A549 (cell line): Measurements from ENCODE around the gene MEF2C. TPM values are rescaled to one million over a fixed set of nuclear protein-coding genes. Genes with fewer than 3 reads are reported as not detected.

Source experiments
- ATAC-seq, 2 experiments: fragments of 200-7000 bp in 1 of 2; fragments of >200 bp in 1 of 2; cut with Nextera tagmentation in 1 of 2; cut with Tn5 transposase in 1 of 2; 3 replicates each; pipeline versions ENCODE4 v1.8.0 to v1.9.1; 2018 to 2020; ENCODE audit warnings: mild to moderate bottlenecking in 1 of 2, moderate library complexity in 1 of 2
- CTCF ChIA-PET: fragments of 300-600 bp; sonication (Branson Sonifier 250); formaldehyde crosslinking; extraction: SDS; loops from one replicate; lab custom pipeline; 2021; ENCODE audit warnings: antibody characterized with exemption, inconsistent platforms; lab: Yijun Ruan, JAX
- POLR2A ChIA-PET: fragments of 350-600 bp; formaldehyde crosslinking; extraction: SDS; loops from one replicate; lab custom pipeline; 2021; ENCODE audit warnings: antibody characterized with exemption, inconsistent platforms; lab: Yijun Ruan, JAX
- DNase-seq, 2 experiments: peaks; one replicate each; pipeline versions ENCODE4 v3.0.0 to v3.0.0-alpha.2; 2011 to 2016; ENCODE audit warnings: low read depth in 1 of 2, low spot score in 1 of 2
- FAIRE-seq: peaks from 2 replicates; lab custom pipeline; 2011; peaks lifted over from hg19 to GRCh38; lab: Jason Lieb, UNC
- H3K27ac ChIP-seq, 2 experiments: fragments of >200 bp; sonication (Bioruptor Twin); formaldehyde crosslinking; 3 replicates each; pipeline ENCODE4 v1.5.1; 2016 to 2017
- H3K4me1 ChIP-seq: fragments of >200 bp; sonication (Bioruptor Twin); formaldehyde crosslinking; 3 replicates; pipeline ENCODE4 v1.6.1; 2016
- H3K4me2 ChIP-seq: fragments of >200 bp; sonication (Bioruptor Twin); formaldehyde crosslinking; 3 replicates; pipeline ENCODE4 v1.6.1; 2016
- H3K4me3 ChIP-seq: fragments of >200 bp; sonication (Bioruptor Twin); formaldehyde crosslinking; 3 replicates; pipeline ENCODE4 v1.5.1; 2016
- H3K9me3 ChIP-seq: fragments of >200 bp; sonication (Bioruptor Twin); formaldehyde crosslinking; 3 replicates; pipeline ENCODE4 v1.6.1; 2016
- BHLHE40 ChIP-seq: IDR thresholded peaks from 2 replicates; pipeline ENCODE4 v1.6.1; 2012; ENCODE audit warnings: low read depth, low read length, inconsistent platforms
- CBX2 ChIP-seq: fragments of 200-600 bp; sonication (generic); IDR thresholded peaks from 2 replicates; pipeline ENCODE4 v1.6.1; 2016; ENCODE audit warnings: low read depth, mild to moderate bottlenecking, borderline replicate concordance
- CBX8 ChIP-seq: fragments of 200-600 bp; sonication (generic); IDR thresholded peaks from 2 replicates; pipeline ENCODE4 v1.6.1; 2016
- CHD2 ChIP-seq: fragments of 150-350 bp; IDR thresholded peaks from 2 replicates; pipeline ENCODE4 v1.6.1; 2014; ENCODE audit warnings: low read length; ENCODE audit not compliant: partially characterized antibody
- EHF ChIP-seq: fragments of 250-450 bp; sonication (Bioruptor Pico); IDR thresholded peaks from 2 replicates; pipeline ENCODE4 v1.5.0; 2020; ENCODE audit warnings: mild to moderate bottlenecking
- EHMT2 ChIP-seq: fragments of 200-600 bp; sonication (generic); IDR thresholded peaks from 2 replicates; pipeline ENCODE4 v1.6.1; 2016; ENCODE audit warnings: antibody characterized with exemption, low read depth, mild to moderate bottlenecking, moderate library complexity
- ESRRA ChIP-seq: fragments of 150-350 bp; IDR thresholded peaks from 2 replicates; pipeline ENCODE4 v1.6.1; 2014; ENCODE audit warnings: mild to moderate bottlenecking, low read length, borderline replicate concordance
- FOSL2 ChIP-seq, 2 experiments: fragments of 450-650 bp in 1 of 2; fragments of >200 bp in 1 of 2; sonication (Bioruptor Twin) in 1 of 2; formaldehyde crosslinking; IDR thresholded peaks; 2 replicates each; pipeline versions ENCODE4 v1.5.0 to v1.6.1; 2016 to 2020; ENCODE audit warnings: mild to moderate bottlenecking in 1 of 2, moderate library complexity in 1 of 2
- FOXS1 ChIP-seq: fragments of 250-450 bp; sonication (Bioruptor Pico); IDR thresholded peaks from 2 replicates; pipeline ENCODE4 v1.5.0; 2020; ENCODE audit warnings: mild to moderate bottlenecking, moderate library complexity
- GATA3 ChIP-seq: IDR thresholded peaks from 2 replicates; pipeline ENCODE4 v1.6.1; 2012; ENCODE audit warnings: borderline replicate concordance
- HOXB13 ChIP-seq: fragments of 250-450 bp; sonication (Bioruptor Pico); IDR thresholded peaks from 2 replicates; pipeline ENCODE4 v1.5.0; 2020; ENCODE audit warnings: low read depth, mild to moderate bottlenecking, moderate library complexity
- HOXB5 ChIP-seq: fragments of 250-450 bp; sonication (Bioruptor Pico); IDR thresholded peaks from 2 replicates; pipeline ENCODE4 v1.5.0; 2020; ENCODE audit warnings: mild to moderate bottlenecking, moderate library complexity
- JUNB ChIP-seq: fragments of >200 bp; sonication (Bioruptor Twin); formaldehyde crosslinking; IDR thresholded peaks from 2 replicates; pipeline ENCODE4 v1.6.1; 2016
- KDM1A ChIP-seq: fragments of 200-600 bp; sonication (generic); IDR thresholded peaks from 2 replicates; pipeline ENCODE4 v1.6.1; 2016; ENCODE audit warnings: low read depth, mild to moderate bottlenecking
- KDM5A ChIP-seq: fragments of 200-600 bp; sonication (generic); IDR thresholded peaks from 2 replicates; pipeline ENCODE4 v1.6.1; 2016; ENCODE audit warnings: antibody characterized with exemption, mild to moderate bottlenecking
- NPAS2 ChIP-seq: fragments of 250-450 bp; sonication (Bioruptor Pico); IDR thresholded peaks from 2 replicates; pipeline ENCODE4 v1.8.0; 2022; ENCODE audit warnings: mild to moderate bottlenecking, moderate library complexity, borderline replicate concordance
- PHF8 ChIP-seq: fragments of 200-600 bp; sonication (generic); IDR thresholded peaks from 2 replicates; pipeline ENCODE4 v1.6.1; 2016; ENCODE audit warnings: low read depth, mild to moderate bottlenecking, antibody characterized with exemption, moderate library complexity, borderline replicate concordance
- POLR2A ChIP-seq: IDR thresholded peaks from 2 replicates; pipeline ENCODE4 v1.6.1; 2012; ENCODE audit warnings: mild to moderate bottlenecking, low read length
- POLR2AphosphoS2 ChIP-seq: conservative IDR thresholded peaks from 2 replicates; pipeline ENCODE4 v1.6.1; 2012; ENCODE audit warnings: low read length, improper control_type of control experiment, inconsistent platforms
- RAD21 ChIP-seq, 2 experiments: fragments of >200 bp in 1 of 2; sonication (Bioruptor Twin) in 1 of 2; formaldehyde crosslinking in 1 of 2; IDR thresholded peaks in 1 of 2; conservative IDR thresholded peaks in 1 of 2; 2 replicates in 1 of 2; 3 replicates in 1 of 2; pipeline ENCODE4 v1.6.1; 2012 to 2018; ENCODE audit warnings: inconsistent platforms in 1 of 2
- RCOR1 ChIP-seq: fragments of 150-350 bp; IDR thresholded peaks from 2 replicates; pipeline ENCODE4 v1.6.1; 2014; ENCODE audit warnings: antibody characterized with exemption, low read length, low read depth
- RFX5 ChIP-seq: fragments of 450-650 bp; IDR thresholded peaks from 2 replicates; pipeline ENCODE4 v1.7.1; 2014; ENCODE audit warnings: antibody characterized with exemption, mild to moderate bottlenecking, moderate library complexity
- RNF2 ChIP-seq: fragments of 200-600 bp; sonication (generic); IDR thresholded peaks from 2 replicates; pipeline ENCODE4 v1.6.1; 2016; ENCODE audit warnings: low read depth, mild to moderate bottlenecking, antibody characterized with exemption, moderate library complexity, borderline replicate concordance
- TP53 ChIP-seq: fragments of 250-450 bp; sonication (Bioruptor Pico); IDR thresholded peaks from 2 replicates; pipeline ENCODE4 v1.5.0; 2021; ENCODE audit warnings: mild to moderate bottlenecking, moderate library complexity
- ZC3H11A ChIP-seq: fragments of 450-650 bp; IDR thresholded peaks from 2 replicates; pipeline ENCODE4 v1.6.1; 2014; ENCODE audit warnings: antibody characterized with exemption, mild to moderate bottlenecking
- ZSCAN20 ChIP-seq: fragments of 250-450 bp; sonication (Bioruptor Pico); IDR thresholded peaks from 2 replicates; pipeline ENCODE4 v1.8.0; 2022; ENCODE audit warnings: mild to moderate bottlenecking, moderate library complexity
- WGBS: methylation state at CpG from one replicate; pipeline ENCODE4 v1.1.6; 2017; ENCODE audit errors: missing lambda C conversion rate; 5-methylcytosine and 5-hydroxymethylcytosine counted together
- polyA plus RNA-seq, 4 experiments: library from polyadenylated mRNA; depleted of rRNA in 3 of 4; stranded (reverse); fragments of >200 nt; fragmentation: RNase III in 1 of 4; extraction: RNeasy Plus Mini Kit Qiagen cat#74134 plus additional on column Dnase treatment in 1 of 4; gene quantifications; 2 replicates in 3 of 4; 3 replicates in 1 of 4; pipeline ENCODE4 v1.2.3, GENCODE V29; 2011 to 2017
- TF ChIP-seq, protein P1 (sequence below): fragments of >200 bp; sonication (Bioruptor Twin); formaldehyde crosslinking; IDR thresholded peaks from 3 replicates; pipeline ENCODE4 v1.5.1; 2016

The MEF2C gene
- polyA plus RNA-seq, 2 of the 4 experiments (the other 2 are of a cell fraction), result 0.03 to 0.06 TPM

DNA sequence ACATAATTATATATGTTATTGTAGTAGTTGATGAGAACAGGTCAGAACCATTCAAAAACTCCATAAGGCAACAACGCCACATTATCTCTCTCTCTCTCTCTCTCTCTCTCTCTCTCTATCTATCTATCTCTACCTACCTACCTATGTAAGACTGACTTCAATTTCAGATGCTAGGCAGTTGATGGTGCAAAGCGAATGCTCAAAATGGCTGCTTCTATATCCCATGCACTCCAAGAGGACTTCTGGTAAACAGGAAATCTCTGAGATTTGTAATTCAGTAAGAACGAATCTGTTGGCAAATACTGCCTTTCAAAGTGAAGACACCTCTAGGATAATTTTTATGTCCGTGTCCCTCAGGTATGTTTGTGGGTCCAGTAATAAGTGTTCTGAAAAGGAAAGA, 43.7 kb downstream of the MEF2C start:
- H3K4me2 ChIP-seq, result no peak overlapping the region
- WGBS, result 58% methylated on average over 4 of the region's 4 CpGs
- no peak for DNase-seq
- TF ChIP-seq RNF2, result no peak
- no peak for TF ChIP-seq CHD2
- no peak for TF ChIP-seq RFX5
- TF ChIP-seq, all 56 proteins: peak for 0
- ChIA-PET POLR2A (no interaction called here), CTCF (no interaction called here)
- ATAC-seq, result no peak
- no peak overlapping the region for H3K27ac ChIP-seq
- no peak for FAIRE-seq
- no peaks in the 10 kb centered on the region for H3K9me3 ChIP-seq
- H3K4me1 ChIP-seq, result no peaks in the 10 kb centered on the region
- no peak overlapping the region for H3K4me3 ChIP-seq

DNA sequence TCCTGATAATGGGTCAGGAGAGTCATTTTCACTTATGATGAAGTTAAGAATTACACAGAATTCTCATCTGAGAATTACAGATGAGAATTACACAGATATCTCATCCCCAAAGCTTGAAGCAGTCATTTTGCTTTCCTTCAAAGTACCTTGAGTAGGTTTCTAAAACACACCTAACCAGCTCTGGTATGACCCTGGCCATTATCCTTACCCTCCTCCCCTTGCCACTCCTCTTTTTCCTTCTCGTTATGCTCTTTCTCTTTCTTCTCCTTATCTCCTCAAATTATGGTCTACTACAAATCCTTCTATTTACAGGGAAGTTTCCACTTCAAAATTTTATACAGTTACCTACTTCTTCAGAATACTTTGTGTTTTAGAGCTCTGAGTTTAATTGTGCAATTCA, 44.5 kb downstream of the MEF2C start:
- FAIRE-seq, result no peak

DNA sequence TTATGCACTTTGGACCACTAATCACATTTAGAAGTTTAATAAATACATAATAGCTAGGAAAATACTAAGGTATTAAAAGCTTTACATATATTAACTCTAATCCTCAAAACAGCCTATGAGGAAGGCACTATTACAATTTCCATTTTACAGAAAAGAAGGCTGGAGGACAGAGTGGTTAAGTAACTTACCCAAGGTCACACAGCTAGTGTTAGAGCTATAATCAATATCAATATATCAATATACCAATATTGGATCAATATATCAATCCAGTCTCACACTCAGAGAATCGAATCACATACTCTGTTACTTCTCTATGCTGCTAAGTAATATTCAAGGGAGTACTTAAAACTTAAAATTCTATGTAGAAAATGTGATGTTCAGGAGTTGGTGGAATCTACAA, 45.2 kb downstream of the MEF2C start:
- no peak for TF ChIP-seq TP53 (CRISPR knock-in tag)
- TF ChIP-seq EHF (CRISPR knock-in tag), result no peak
- no peak for TF ChIP-seq ZC3H11A
- TF ChIP-seq CBX2, result no peak
- TF ChIP-seq PHF8, result no peak
- TF ChIP-seq FOXS1, result no peak
- TF ChIP-seq ZSCAN20 (CRISPR knock-in tag), result no peak
- no peak for TF ChIP-seq EHMT2
- TF ChIP-seq NPAS2, result no peak
- ChIA-PET POLR2A (no interaction called here), CTCF (no interaction called here)

More for the DNA sequence above, 44.5 kb downstream of the MEF2C start:
- CTCF ChIA-PET, result no interaction called here
- Histone ChIP-seq H3K27ac (no peak overlapping the region), H3K4me1 (no peaks in the 10 kb centered on the region)
- ATAC-seq, result no peak
- WGBS, result 13% methylated on average over 1 of the region's 1 CpG
- no peak for DNase-seq
- POLR2A ChIA-PET, result no interaction called here
- no peak for TF ChIP-seq POLR2AphosphoS2
- no peak for TF ChIP-seq RCOR1
- no peak for TF ChIP-seq RAD21 (conservative IDR thresholded peaks at IDR 0.05 in 1 of 2, IDR thresholded peaks at IDR 0.05 in 1 of 2)
- TF ChIP-seq BHLHE40, result no peak
- TF ChIP-seq ESRRA, result no peak
- TF ChIP-seq KDM5A, result no peak
- TF ChIP-seq PHF8, result no peak
- TF ChIP-seq POLR2A, result no peak
- TF ChIP-seq HOXB5 (CRISPR knock-in tag), result no peak
- no peak for TF ChIP-seq JUNB
- TF ChIP-seq FOSL2 (IDR thresholded peaks at IDR 0.05), result no peak
- TF ChIP-seq FOSL2 (CRISPR knock-in tag; IDR thresholded peaks at IDR 0.05), result no peak
- no peak for TF ChIP-seq KDM1A
- TF ChIP-seq HOXB13 (CRISPR knock-in tag), result no peak
- no peak for TF ChIP-seq TP53 (CRISPR knock-in tag)
- no peak for TF ChIP-seq GATA3
- TF ChIP-seq, protein P1, sequence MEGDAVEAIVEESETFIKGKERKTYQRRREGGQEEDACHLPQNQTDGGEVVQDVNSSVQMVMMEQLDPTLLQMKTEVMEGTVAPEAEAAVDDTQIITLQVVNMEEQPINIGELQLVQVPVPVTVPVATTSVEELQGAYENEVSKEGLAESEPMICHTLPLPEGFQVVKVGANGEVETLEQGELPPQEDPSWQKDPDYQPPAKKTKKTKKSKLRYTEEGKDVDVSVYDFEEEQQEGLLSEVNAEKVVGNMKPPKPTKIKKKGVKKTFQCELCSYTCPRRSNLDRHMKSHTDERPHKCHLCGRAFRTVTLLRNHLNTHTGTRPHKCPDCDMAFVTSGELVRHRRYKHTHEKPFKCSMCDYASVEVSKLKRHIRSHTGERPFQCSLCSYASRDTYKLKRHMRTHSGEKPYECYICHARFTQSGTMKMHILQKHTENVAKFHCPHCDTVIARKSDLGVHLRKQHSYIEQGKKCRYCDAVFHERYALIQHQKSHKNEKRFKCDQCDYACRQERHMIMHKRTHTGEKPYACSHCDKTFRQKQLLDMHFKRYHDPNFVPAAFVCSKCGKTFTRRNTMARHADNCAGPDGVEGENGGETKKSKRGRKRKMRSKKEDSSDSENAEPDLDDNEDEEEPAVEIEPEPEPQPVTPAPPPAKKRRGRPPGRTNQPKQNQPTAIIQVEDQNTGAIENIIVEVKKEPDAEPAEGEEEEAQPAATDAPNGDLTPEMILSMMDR, result no peak
- TF ChIP-seq CBX8, result no peak
- TF ChIP-seq, all 56 proteins: peak for 0
- Histone ChIP-seq H3K4me2 (no peak overlapping the region), H3K9me3 (no peaks in the 10 kb centered on the region), H3K4me3 (no peak overlapping the region)

More for the DNA sequence above, 45.2 kb downstream of the MEF2C start:
- Histone ChIP-seq H3K4me3 (no peak overlapping the region), H3K4me1 (no peaks in the 10 kb centered on the region), H3K4me2 (no peak overlapping the region), H3K9me3 (no peaks in the 10 kb centered on the region), H3K27ac (no peak overlapping the region)
- DNase-seq (no peak), ATAC-seq (no peak), FAIRE-seq (no peak)
- WGBS, result 0% methylated on average over 1 of the region's 1 CpG
